ENCODE measurements around the gene GRIP1. TPM values are rescaled to one million over a fixed set of nuclear protein-coding genes. Genes with fewer than 3 reads are reported as not detected.

Gene GRIP1
- total and polyA plus RNA-seq, 2 donors = 0.71 to 3.9 TPM

- DNase-seq (ENCODE audit: low read depth in 6 of 9, low spot score in 9 of 9) = no peak
- no peaks in the 10 kb centered on the region for H3K27me3 ChIP-seq (ENCODE audit: control insufficient read depth in 2 of 2, insufficient read depth in 1 of 2, low read length in 1 of 2)
- no peaks in the 10 kb centered on the region for H3K9me3 ChIP-seq (ENCODE audit: control insufficient read depth in 2 of 2, insufficient read depth in 1 of 2, low read length in 1 of 2)
- H3K4me1 ChIP-seq (ENCODE audit: control insufficient read depth in 2 of 2, insufficient read depth in 2 of 2, low read length in 2 of 2) = no peaks in the 10 kb centered on the region
- no peaks in the 10 kb centered on the region for H3K36me3 ChIP-seq (ENCODE audit: control insufficient read depth in 2 of 2, insufficient read depth in 2 of 2, low read length in 1 of 2)
- no peak overlapping the region for H3K4me3 ChIP-seq (ENCODE audit: low read length in 2 of 2)
- 96% methylated on average over 8 of the region's 8 CpGs for WGBS
- no peak overlapping the region for H3K27ac ChIP-seq (ENCODE audit: low read depth in 1 of 2, low read length in 1 of 2)
Measured at GRCh38 chr12:66497008-66497897, 181.6 kb downstream of the GRIP1 start.

- Histone ChIP-seq H3K4me1 (ENCODE audit: control insufficient read depth in 2 of 2, insufficient read depth in 2 of 2, low read length in 2 of 2) (no peaks in the 10 kb centered on the region), H3K36me3 (ENCODE audit: control insufficient read depth in 2 of 2, insufficient read depth in 2 of 2, low read length in 1 of 2) (no peaks in the 10 kb centered on the region), H3K4me3 (ENCODE audit: low read length in 2 of 2) (no peak overlapping the region), H3K27ac (ENCODE audit: low read depth in 1 of 2, low read length in 1 of 2) (no peak overlapping the region), H3K9me3 (ENCODE audit: control insufficient read depth in 2 of 2, insufficient read depth in 1 of 2, low read length in 1 of 2) (no peaks in the 10 kb centered on the region), H3K27me3 (ENCODE audit: control insufficient read depth in 2 of 2, insufficient read depth in 1 of 2, low read length in 1 of 2) (no peaks in the 10 kb centered on the region)
- DNase-seq (ENCODE audit: low read depth in 6 of 9, low spot score in 9 of 9) = no peak
- 38% methylated on average over 1 of the region's 1 CpG for WGBS
Measured at GRCh38 chr12:66496595-66496994, 182.3 kb downstream of the GRIP1 start.

- H3K9me3 ChIP-seq (ENCODE audit: control insufficient read depth in 2 of 2, insufficient read depth in 1 of 2, low read length in 1 of 2) = no peaks in the 10 kb centered on the region
- H3K27ac ChIP-seq (ENCODE audit: low read depth in 1 of 2, low read length in 1 of 2) = no peak overlapping the region
- WGBS = 97% methylated on average over 14 of the region's 14 CpGs
- no peaks in the 10 kb centered on the region for H3K4me1 ChIP-seq (ENCODE audit: control insufficient read depth in 2 of 2, insufficient read depth in 2 of 2, low read length in 2 of 2)
- no peaks in the 10 kb centered on the region for H3K36me3 ChIP-seq (ENCODE audit: control insufficient read depth in 2 of 2, insufficient read depth in 2 of 2, low read length in 1 of 2)
- H3K4me3 ChIP-seq (ENCODE audit: low read length in 2 of 2) = no peak overlapping the region
- H3K27me3 ChIP-seq (ENCODE audit: control insufficient read depth in 2 of 2, insufficient read depth in 1 of 2, low read length in 1 of 2) = no peaks in the 10 kb centered on the region
- DNase-seq (ENCODE audit: low read depth in 6 of 9, low spot score in 9 of 9) = no peak
Measured at GRCh38 chr12:66495709-66496108, 183.2 kb downstream of the GRIP1 start.

- H3K27ac ChIP-seq (ENCODE audit: low read depth in 1 of 2, low read length in 1 of 2) = no peak overlapping the region
- no peaks in the 10 kb centered on the region for H3K36me3 ChIP-seq (ENCODE audit: control insufficient read depth in 2 of 2, insufficient read depth in 2 of 2, low read length in 1 of 2)
- H3K4me1 ChIP-seq (ENCODE audit: control insufficient read depth in 2 of 2, insufficient read depth in 2 of 2, low read length in 2 of 2) = no peaks in the 10 kb centered on the region
- no peak for DNase-seq (ENCODE audit: low read depth in 6 of 9, low spot score in 9 of 9)
- H3K9me3 ChIP-seq (ENCODE audit: control insufficient read depth in 2 of 2, insufficient read depth in 1 of 2, low read length in 1 of 2) = no peaks in the 10 kb centered on the region
- no peak overlapping the region for H3K4me3 ChIP-seq (ENCODE audit: low read length in 2 of 2)
- no peaks in the 10 kb centered on the region for H3K27me3 ChIP-seq (ENCODE audit: control insufficient read depth in 2 of 2, insufficient read depth in 1 of 2, low read length in 1 of 2)
Measured at GRCh38 chr12:66493819-66494218, 185.1 kb downstream of the GRIP1 start.

GRCh38 chr12:66491853-66492252 lies 187.0 kb downstream of the GRIP1 start:
- H3K27me3 ChIP-seq (ENCODE audit: control insufficient read depth in 2 of 2, insufficient read depth in 1 of 2, low read length in 1 of 2) = no peaks in the 10 kb centered on the region
- H3K36me3 ChIP-seq (ENCODE audit: control insufficient read depth in 2 of 2, insufficient read depth in 2 of 2, low read length in 1 of 2) = no peaks in the 10 kb centered on the region
- no peaks in the 10 kb centered on the region for H3K4me1 ChIP-seq (ENCODE audit: control insufficient read depth in 2 of 2, insufficient read depth in 2 of 2, low read length in 2 of 2)
- DNase-seq (ENCODE audit: low read depth in 6 of 9, low spot score in 9 of 9) = no peak
- 90% methylated on average over 3 of the region's 3 CpGs for WGBS
- H3K27ac ChIP-seq (ENCODE audit: low read depth in 1 of 2, low read length in 1 of 2) = no peak overlapping the region
- no peaks in the 10 kb centered on the region for H3K9me3 ChIP-seq (ENCODE audit: control insufficient read depth in 2 of 2, insufficient read depth in 1 of 2, low read length in 1 of 2)
- no peak overlapping the region for H3K4me3 ChIP-seq (ENCODE audit: low read length in 2 of 2)

GRCh38 chr12:66482351-66483203 lies 196.3 kb downstream of the GRIP1 start:
- WGBS = 94% methylated on average over 3 of the region's 3 CpGs
- no peak for DNase-seq (ENCODE audit: low read depth in 6 of 9, low spot score in 9 of 9)
- Histone ChIP-seq H3K4me1 (ENCODE audit: control insufficient read depth in 2 of 2, insufficient read depth in 2 of 2, low read length in 2 of 2) (no peaks in the 10 kb centered on the region), H3K27ac (ENCODE audit: low read depth in 1 of 2, low read length in 1 of 2) (no peak overlapping the region), H3K9me3 (ENCODE audit: control insufficient read depth in 2 of 2, insufficient read depth in 1 of 2, low read length in 1 of 2) (no peaks in the 10 kb centered on the region), H3K36me3 (ENCODE audit: control insufficient read depth in 2 of 2, insufficient read depth in 2 of 2, low read length in 1 of 2) (no peaks in the 10 kb centered on the region), H3K4me3 (ENCODE audit: low read length in 2 of 2) (no peak overlapping the region), H3K27me3 (ENCODE audit: control insufficient read depth in 2 of 2, insufficient read depth in 1 of 2, low read length in 1 of 2) (no peaks in the 10 kb centered on the region)

GRCh38 chr12:66467932-66468331 lies 210.9 kb downstream of the GRIP1 start:
- no peak overlapping the region for H3K4me3 ChIP-seq (ENCODE audit: low read length in 2 of 2)
- DNase-seq (ENCODE audit: low read depth in 6 of 9, low spot score in 9 of 9) = peak in 3 of 9 donors; percentile 1 to 16 (median 2)
- H3K36me3 ChIP-seq (ENCODE audit: control insufficient read depth in 2 of 2, insufficient read depth in 2 of 2, low read length in 1 of 2) = no peaks in the 10 kb centered on the region
- H3K4me1 ChIP-seq (ENCODE audit: control insufficient read depth in 2 of 2, insufficient read depth in 2 of 2, low read length in 2 of 2) = no peaks in the 10 kb centered on the region
- no peaks in the 10 kb centered on the region for H3K27me3 ChIP-seq (ENCODE audit: control insufficient read depth in 2 of 2, insufficient read depth in 1 of 2, low read length in 1 of 2)
- no peak overlapping the region for H3K27ac ChIP-seq (ENCODE audit: low read depth in 1 of 2, low read length in 1 of 2)
- no peaks in the 10 kb centered on the region for H3K9me3 ChIP-seq (ENCODE audit: control insufficient read depth in 2 of 2, insufficient read depth in 1 of 2, low read length in 1 of 2)

- Histone ChIP-seq H3K27ac (ENCODE audit: low read depth in 1 of 2, low read length in 1 of 2) (no peak overlapping the region), H3K27me3 (ENCODE audit: control insufficient read depth in 2 of 2, insufficient read depth in 1 of 2, low read length in 1 of 2) (no peaks in the 10 kb centered on the region), H3K36me3 (ENCODE audit: control insufficient read depth in 2 of 2, insufficient read depth in 2 of 2, low read length in 1 of 2) (no peaks in the 10 kb centered on the region), H3K4me3 (ENCODE audit: low read length in 2 of 2) (no peak overlapping the region), H3K4me1 (ENCODE audit: control insufficient read depth in 2 of 2, insufficient read depth in 2 of 2, low read length in 2 of 2) (no peaks in the 10 kb centered on the region), H3K9me3 (ENCODE audit: control insufficient read depth in 2 of 2, insufficient read depth in 1 of 2, low read length in 1 of 2) (no peaks in the 10 kb centered on the region)
- no peak for DNase-seq (ENCODE audit: low read depth in 6 of 9, low spot score in 9 of 9)
- WGBS = 97% methylated on average over 3 of the region's 3 CpGs
Measured at GRCh38 chr12:66461331-66461730, 217.5 kb downstream of the GRIP1 start.

GRCh38 chr12:66459944-66460482 lies 218.9 kb downstream of the GRIP1 start:
- Histone ChIP-seq H3K27ac (ENCODE audit: low read depth in 1 of 2, low read length in 1 of 2) (no peak overlapping the region), H3K9me3 (ENCODE audit: control insufficient read depth in 2 of 2, insufficient read depth in 1 of 2, low read length in 1 of 2) (no peaks in the 10 kb centered on the region), H3K27me3 (ENCODE audit: control insufficient read depth in 2 of 2, insufficient read depth in 1 of 2, low read length in 1 of 2) (no peaks in the 10 kb centered on the region), H3K4me3 (ENCODE audit: low read length in 2 of 2) (no peak overlapping the region), H3K4me1 (ENCODE audit: control insufficient read depth in 2 of 2, insufficient read depth in 2 of 2, low read length in 2 of 2) (no peaks in the 10 kb centered on the region), H3K36me3 (ENCODE audit: control insufficient read depth in 2 of 2, insufficient read depth in 2 of 2, low read length in 1 of 2) (no peaks in the 10 kb centered on the region)
- DNase-seq (ENCODE audit: low read depth in 6 of 9, low spot score in 9 of 9) = no peak
- 82% methylated on average over 7 of the region's 7 CpGs for WGBS

Data from thymus (tissue), 11 donors.